ENCODE results near the gene PDZD8. TPM values are rescaled to one million over a fixed set of nuclear protein-coding genes. Genes with fewer than 3 reads are reported as not detected.

Gene PDZD8
- total RNA-seq, 2 experiments from 2014 or later: 10.9 to 13.4 TPM

GRCh38 chr10:117374506-117375359, 507 bp downstream of the PDZD8 start:
- ChIA-PET POLR2A (interaction anchor here (0.7 kb wide), 1 partner anchor 50 kb away, joined by 3 read pairs; no protein-coding TSS in a partner anchor), CTCF (interaction anchor here (0.9 kb wide), 1 partner anchor 158 kb away, joined by 3 read pairs; no protein-coding TSS in a partner anchor)
- peak overlapping the region; percentile 93 for H3K4me3 Mint-ChIP-seq
- H3K27me3 Mint-ChIP-seq: peaks cover 29% of the 10 kb centered on the region
- peaks cover 28% of the 10 kb centered on the region for H3K4me1 Mint-ChIP-seq
- H3K9me3 Mint-ChIP-seq: no peaks in the 10 kb centered on the region
- peak overlapping the region; percentile 90 for H3K27ac Mint-ChIP-seq
- peaks cover 4% of the 10 kb centered on the region for H3K36me3 Mint-ChIP-seq (ENCODE audit: low read depth)
- DNase-seq: peak; percentile 25

GRCh38 chr10:117373823-117374505, 1.3 kb downstream of the PDZD8 start:
- H3K9me3 Mint-ChIP-seq: no peaks in the 10 kb centered on the region
- peaks cover 9% of the 10 kb centered on the region for H3K36me3 Mint-ChIP-seq (ENCODE audit: low read depth)
- H3K27ac Mint-ChIP-seq: peak overlapping the region; percentile 90
- H3K4me1 Mint-ChIP-seq: peaks cover 32% of the 10 kb centered on the region
- POLR2A ChIA-PET: interaction anchor here (0.7 kb wide), 1 partner anchor 49 kb away, joined by 3 read pairs; no protein-coding TSS in a partner anchor
- peak; percentile 33 for DNase-seq
- CTCF ChIA-PET: interaction anchor here (0.7 to 0.9 kb wide), 2 partner anchors 9 to 157 kb away, joined by 3 to 5 read pairs; no protein-coding TSS in a partner anchor
- H3K4me3 Mint-ChIP-seq: peak overlapping the region; percentile 93
- H3K27me3 Mint-ChIP-seq: peaks cover 21% of the 10 kb centered on the region

GRCh38 chr10:117370205-117370604, 5.0 kb downstream of the PDZD8 start:
- Mint-ChIP-seq H3K4me1 (peaks cover 39% of the 10 kb centered on the region), H3K36me3 (ENCODE audit: low read depth) (peaks cover 9% of the 10 kb centered on the region), H3K27me3 (no peaks in the 10 kb centered on the region), H3K4me3 (no peak overlapping the region), H3K9me3 (no peaks in the 10 kb centered on the region), H3K27ac (no peak overlapping the region)
- ChIA-PET CTCF (interaction anchor here (1.3 to 2.5 kb wide), 3 partner anchors 21 to 153 kb away, joined by 3 to 12 read pairs (median 3); no protein-coding TSS in a partner anchor), POLR2A (no interaction called here)
- DNase-seq: no peak

GRCh38 chr10:117367718-117368117, 7.5 kb downstream of the PDZD8 start:
- H3K27me3 Mint-ChIP-seq: no peaks in the 10 kb centered on the region
- CTCF ChIA-PET: interaction anchor here (0.6 to 0.7 kb wide), 3 partner anchors 9 to 42 kb away, joined by 3 to 5 read pairs (median 4); no protein-coding TSS in a partner anchor
- POLR2A ChIA-PET: no interaction called here
- H3K27ac Mint-ChIP-seq: no peak overlapping the region
- no peak overlapping the region for H3K4me3 Mint-ChIP-seq
- peaks cover 42% of the 10 kb centered on the region for H3K4me1 Mint-ChIP-seq
- peaks cover 6% of the 10 kb centered on the region for H3K36me3 Mint-ChIP-seq (ENCODE audit: low read depth)
- DNase-seq: no peak
- H3K9me3 Mint-ChIP-seq: no peaks in the 10 kb centered on the region

- Mint-ChIP-seq H3K4me1 (peaks cover 34% of the 10 kb centered on the region), H3K9me3 (no peaks in the 10 kb centered on the region), H3K27me3 (no peaks in the 10 kb centered on the region), H3K36me3 (ENCODE audit: low read depth) (peaks cover 6% of the 10 kb centered on the region), H3K4me3 (no peak overlapping the region), H3K27ac (no peak overlapping the region)
- DNase-seq: no peak
- CTCF ChIA-PET: no interaction called here
- POLR2A ChIA-PET: no interaction called here
Observed at GRCh38 chr10:117366741-117367140, 8.5 kb downstream of the PDZD8 start.

GRCh38 chr10:117365612-117366011, 9.6 kb downstream of the PDZD8 start:
- peaks cover 30% of the 10 kb centered on the region for H3K4me1 Mint-ChIP-seq
- no peaks in the 10 kb centered on the region for H3K27me3 Mint-ChIP-seq
- H3K36me3 Mint-ChIP-seq (ENCODE audit: low read depth): peaks cover 6% of the 10 kb centered on the region
- no peak overlapping the region for H3K27ac Mint-ChIP-seq
- no peaks in the 10 kb centered on the region for H3K9me3 Mint-ChIP-seq
- H3K4me3 Mint-ChIP-seq: no peak overlapping the region
- CTCF ChIA-PET: no interaction called here
- DNase-seq: no peak
- POLR2A ChIA-PET: no interaction called here

- H3K9me3 Mint-ChIP-seq: no peaks in the 10 kb centered on the region
- peaks cover 22% of the 10 kb centered on the region for H3K4me1 Mint-ChIP-seq
- POLR2A ChIA-PET: no interaction called here
- no peaks in the 10 kb centered on the region for H3K27me3 Mint-ChIP-seq
- H3K4me3 Mint-ChIP-seq: no peak overlapping the region
- CTCF ChIA-PET: no interaction called here
- H3K27ac Mint-ChIP-seq: no peak overlapping the region
- H3K36me3 Mint-ChIP-seq (ENCODE audit: low read depth): peaks cover 1% of the 10 kb centered on the region
- DNase-seq: no peak
Observed at GRCh38 chr10:117364110-117364960, 10.9 kb downstream of the PDZD8 start.

- no peak overlapping the region for H3K27ac Mint-ChIP-seq
- CTCF ChIA-PET: no interaction called here
- peaks cover 22% of the 10 kb centered on the region for H3K4me1 Mint-ChIP-seq
Observed at GRCh38 chr10:117363028-117363427, 12.2 kb downstream of the PDZD8 start.

GRCh38 chr10:117362313-117362712, 12.9 kb downstream of the PDZD8 start:
- Mint-ChIP-seq H3K36me3 (ENCODE audit: low read depth) (no peaks in the 10 kb centered on the region), H3K9me3 (no peaks in the 10 kb centered on the region), H3K4me3 (no peak overlapping the region), H3K4me1 (peaks cover 20% of the 10 kb centered on the region), H3K27me3 (no peaks in the 10 kb centered on the region), H3K27ac (no peak overlapping the region)
- DNase-seq: no peak
- CTCF ChIA-PET: no interaction called here
- POLR2A ChIA-PET: no interaction called here

More at GRCh38 chr10:117363028-117363427, 12.2 kb downstream of the PDZD8 start:
- POLR2A ChIA-PET: no interaction called here
- DNase-seq: no peak
- no peaks in the 10 kb centered on the region for H3K27me3 Mint-ChIP-seq
- H3K36me3 Mint-ChIP-seq (ENCODE audit: low read depth): no peaks in the 10 kb centered on the region
- no peaks in the 10 kb centered on the region for H3K9me3 Mint-ChIP-seq
- no peak overlapping the region for H3K4me3 Mint-ChIP-seq

GRCh38 chr10:117360994-117361667, 14.1 kb downstream of the PDZD8 start:
- no peaks in the 10 kb centered on the region for H3K27me3 Mint-ChIP-seq
- no peaks in the 10 kb centered on the region for H3K9me3 Mint-ChIP-seq
- no peak overlapping the region for H3K27ac Mint-ChIP-seq
- H3K4me3 Mint-ChIP-seq: no peak overlapping the region
- H3K4me1 Mint-ChIP-seq: peaks cover 16% of the 10 kb centered on the region
- CTCF ChIA-PET: no interaction called here
- DNase-seq: no peak
- POLR2A ChIA-PET: no interaction called here
- H3K36me3 Mint-ChIP-seq (ENCODE audit: low read depth): no peaks in the 10 kb centered on the region

- Mint-ChIP-seq H3K4me3 (no peak overlapping the region), H3K9me3 (no peaks in the 10 kb centered on the region), H3K4me1 (peaks cover 10% of the 10 kb centered on the region), H3K27ac (no peak overlapping the region), H3K27me3 (no peaks in the 10 kb centered on the region), H3K36me3 (ENCODE audit: low read depth) (no peaks in the 10 kb centered on the region)
- CTCF ChIA-PET: interaction anchor here (0.6 to 1.4 kb wide), 3 partner anchors 34 to 1923 kb away, joined by 3 read pairs; no protein-coding TSS in a partner anchor
- POLR2A ChIA-PET: no interaction called here
- no peak for DNase-seq
Observed at GRCh38 chr10:117360016-117360415, 15.2 kb downstream of the PDZD8 start.

- Mint-ChIP-seq H3K27ac (no peak overlapping the region), H3K4me3 (no peak overlapping the region), H3K27me3 (no peaks in the 10 kb centered on the region), H3K36me3 (ENCODE audit: low read depth) (peaks cover 3% of the 10 kb centered on the region), H3K9me3 (no peaks in the 10 kb centered on the region), H3K4me1 (peaks cover 27% of the 10 kb centered on the region)
- POLR2A ChIA-PET: no interaction called here
- DNase-seq: no peak
- CTCF ChIA-PET: interaction anchor here (0.9 kb wide), 1 partner anchor 8 kb away, joined by 3 read pairs; no protein-coding TSS in a partner anchor
Observed at GRCh38 chr10:117355072-117355471, 20.2 kb downstream of the PDZD8 start.

All from activated CD4-positive, alpha-beta T cell treated with anti-CD3 and anti-CD28 coated beads, Interleukin-2, amount 10 ng/mL, durations not matched to agents 7 days and 5 days (primary cell).